ENCODE measurements around the gene STAP2.
"Not testable (repeated sequence)": the region's sequence is repeated elsewhere in the genome, so short reads cannot be mapped to it uniquely, and the experiment has no call there.

STAP2 gene

GRCh38 chr19:4357921-4358326 is 19.3 kb upstream of the STAP2 start:
- H3K27me3 ChIP-seq (ENCODE audit: low read depth) = no peaks in the 10 kb centered on the region
- H3K9me3 ChIP-seq = no peaks in the 10 kb centered on the region
- no peak for DNase-seq (ENCODE audit: low spot score in 2 of 2)
- H3K4me3 ChIP-seq = no peak overlapping the region
- H3K4me1 ChIP-seq = no peaks in the 10 kb centered on the region
- in situ Hi-C loops (cut with MboI; ENCODE audit: low sequenced_read_pairs) = no loop called here
- peaks cover 44% of the 10 kb centered on the region for H3K36me3 ChIP-seq (replicated peaks)

GRCh38 chr19:4357095-4357797 is 18.6 kb upstream of the STAP2 start:
- no peak overlapping the region for H3K4me3 ChIP-seq
- no peaks in the 10 kb centered on the region for H3K4me1 ChIP-seq
- DNase-seq (ENCODE audit: low spot score in 2 of 2) = no peak
- in situ Hi-C loops (cut with MboI; ENCODE audit: low sequenced_read_pairs) = no loop called here
- H3K36me3 ChIP-seq (replicated peaks) = peaks cover 37% of the 10 kb centered on the region
- H3K27me3 ChIP-seq (ENCODE audit: low read depth) = no peaks in the 10 kb centered on the region
- H3K9me3 ChIP-seq = no peaks in the 10 kb centered on the region

GRCh38 chr19:4354897-4355296 is 16.3 kb upstream of the STAP2 start:
- Histone ChIP-seq H3K36me3 (replicated peaks) (peaks cover 28% of the 10 kb centered on the region), H3K9me3 (no peaks in the 10 kb centered on the region)
- in situ Hi-C loops (cut with MboI; ENCODE audit: low sequenced_read_pairs) = loop anchor here (5.0 kb wide), 1 partner anchor 88 kb away; no protein-coding TSS in a partner anchor

GRCh38 chr19:4354282-4354681 is 15.7 kb upstream of the STAP2 start:
- Histone ChIP-seq H3K27me3 (ENCODE audit: low read depth) (no peaks in the 10 kb centered on the region), H3K4me1 (no peaks in the 10 kb centered on the region), H3K4me3 (no peak overlapping the region), H3K36me3 (replicated peaks) (peaks cover 21% of the 10 kb centered on the region), H3K9me3 (no peaks in the 10 kb centered on the region)
- DNase-seq (ENCODE audit: low spot score in 2 of 2) = no peak
- in situ Hi-C loops (cut with MboI; ENCODE audit: low sequenced_read_pairs) = loop anchor here (5.0 kb wide), 1 partner anchor 87 kb away; no protein-coding TSS in a partner anchor

More at GRCh38 chr19:4354897-4355296, 16.3 kb upstream of the STAP2 start:
- DNase-seq (ENCODE audit: low spot score in 2 of 2) = no peak
- no peak overlapping the region for H3K4me3 ChIP-seq
- H3K27me3 ChIP-seq (ENCODE audit: low read depth) = no peaks in the 10 kb centered on the region
- no peaks in the 10 kb centered on the region for H3K4me1 ChIP-seq

- H3K9me3 ChIP-seq = no peaks in the 10 kb centered on the region
- no peaks in the 10 kb centered on the region for H3K4me1 ChIP-seq
- no peaks in the 10 kb centered on the region for H3K27me3 ChIP-seq (ENCODE audit: low read depth)
- DNase-seq (ENCODE audit: low spot score in 2 of 2) = peak in 1 of 2 experiments; percentile 76
- in situ Hi-C loops (cut with MboI; ENCODE audit: low sequenced_read_pairs) = loop anchor here (5.0 kb wide), 1 partner anchor 85 kb away; no protein-coding TSS in a partner anchor
- H3K4me3 ChIP-seq = no peak overlapping the region
- H3K36me3 ChIP-seq (replicated peaks) = peaks cover 12% of the 10 kb centered on the region
Observed at GRCh38 chr19:4352701-4353121, 14.1 kb upstream of the STAP2 start.

GRCh38 chr19:4350726-4351125 is 12.1 kb upstream of the STAP2 start:
- in situ Hi-C loops (cut with MboI; ENCODE audit: low sequenced_read_pairs) = loop anchor here (5.0 kb wide), 1 partner anchor 83 kb away; no protein-coding TSS in a partner anchor
- Histone ChIP-seq H3K9me3 (no peaks in the 10 kb centered on the region), H3K4me1 (no peaks in the 10 kb centered on the region), H3K27me3 (ENCODE audit: low read depth) (no peaks in the 10 kb centered on the region), H3K4me3 (no peak overlapping the region), H3K36me3 (replicated peaks) (peaks cover 24% of the 10 kb centered on the region)
- no peak for DNase-seq (ENCODE audit: low spot score in 2 of 2)

- Histone ChIP-seq H3K4me1 (no peaks in the 10 kb centered on the region), H3K36me3 (replicated peaks) (peaks cover 24% of the 10 kb centered on the region), H3K27me3 (ENCODE audit: low read depth) (no peaks in the 10 kb centered on the region), H3K9me3 (no peaks in the 10 kb centered on the region), H3K4me3 (no peak overlapping the region)
- no peak for DNase-seq (ENCODE audit: low spot score in 2 of 2)
- in situ Hi-C loops (cut with MboI; ENCODE audit: low sequenced_read_pairs) = loop anchor here (5.0 kb wide), 1 partner anchor 83 kb away; no protein-coding TSS in a partner anchor
Observed at GRCh38 chr19:4350111-4350510, 11.5 kb upstream of the STAP2 start.

- DNase-seq (ENCODE audit: low spot score in 2 of 2); H3K4me3 ChIP-seq; in situ Hi-C loops (cut with MboI; ENCODE audit: low sequenced_read_pairs); H3K4me1 ChIP-seq; H3K9me3 ChIP-seq; H3K27me3 ChIP-seq (ENCODE audit: low read depth): not testable (repeated sequence)
- peaks cover 20% of the 10 kb centered on the region for H3K36me3 ChIP-seq (replicated peaks)
Observed at GRCh38 chr19:4349225-4349624, 10.6 kb upstream of the STAP2 start.

- in situ Hi-C loops (cut with MboI; ENCODE audit: low sequenced_read_pairs) = no loop called here
Observed at GRCh38 chr19:4347521-4347920, 8.9 kb upstream of the STAP2 start.

GRCh38 chr19:4346020-4346383 is 7.4 kb upstream of the STAP2 start:
- Histone ChIP-seq H3K27me3 (ENCODE audit: low read depth) (no peaks in the 10 kb centered on the region), H3K4me1 (peaks cover 2% of the 10 kb centered on the region), H3K4me3 (no peak overlapping the region), H3K9me3 (no peaks in the 10 kb centered on the region), H3K36me3 (replicated peaks) (peaks cover 16% of the 10 kb centered on the region)
- no peak for DNase-seq (ENCODE audit: low spot score in 2 of 2)
- in situ Hi-C loops (cut with MboI; ENCODE audit: low sequenced_read_pairs) = no loop called here

More at GRCh38 chr19:4347521-4347920, 8.9 kb upstream of the STAP2 start:
- Histone ChIP-seq H3K36me3 (replicated peaks) (peaks cover 16% of the 10 kb centered on the region), H3K4me1 (no peaks in the 10 kb centered on the region), H3K4me3 (no peak overlapping the region), H3K9me3 (no peaks in the 10 kb centered on the region), H3K27me3 (ENCODE audit: low read depth) (no peaks in the 10 kb centered on the region)
- no peak for DNase-seq (ENCODE audit: low spot score in 2 of 2)

GRCh38 chr19:4345342-4346019 is 6.9 kb upstream of the STAP2 start:
- Histone ChIP-seq H3K9me3 (no peaks in the 10 kb centered on the region), H3K4me3 (no peak overlapping the region), H3K36me3 (replicated peaks) (peaks cover 16% of the 10 kb centered on the region), H3K4me1 (peaks cover 2% of the 10 kb centered on the region), H3K27me3 (ENCODE audit: low read depth) (no peaks in the 10 kb centered on the region)
- in situ Hi-C loops (cut with MboI; ENCODE audit: low sequenced_read_pairs) = no loop called here
- DNase-seq (ENCODE audit: low spot score in 2 of 2) = no peak

GRCh38 chr19:4343370-4344307 is 5.0 kb upstream of the STAP2 start, which contains the start of gene MPND:
TSS of gene MPND (plus strand) at chr19:4343562. CDS start at chr19:4343594, 32 bp downstream.
- H3K4me1 ChIP-seq = peaks cover 2% of the 10 kb centered on the region
- H3K4me3 ChIP-seq = peak within 1 kb of the TSS; percentile 44
- DNase-seq (ENCODE audit: low spot score in 2 of 2) = peak; percentile 76 to 94
- peaks cover 12% of the 10 kb centered on the region for H3K36me3 ChIP-seq (replicated peaks)
- H3K9me3 ChIP-seq = no peaks in the 10 kb centered on the region
- H3K27me3 ChIP-seq (ENCODE audit: low read depth) = no peaks in the 10 kb centered on the region
- in situ Hi-C loops (cut with MboI; ENCODE audit: low sequenced_read_pairs) = no loop called here

GRCh38 chr19:4342615-4343369 is 4.2 kb upstream of the STAP2 start:
- Histone ChIP-seq H3K9me3 (no peaks in the 10 kb centered on the region), H3K4me1 (peaks cover 7% of the 10 kb centered on the region), H3K27me3 (ENCODE audit: low read depth) (no peaks in the 10 kb centered on the region), H3K36me3 (replicated peaks) (peaks cover 12% of the 10 kb centered on the region), H3K4me3 (peak overlapping the region; percentile 44)
- in situ Hi-C loops (cut with MboI; ENCODE audit: low sequenced_read_pairs) = no loop called here
- DNase-seq (ENCODE audit: low spot score in 2 of 2) = peak; percentile 97 to 100
